H1 (cell line): ENCODE data around the gene KRTAP5-4. TPM values are rescaled to one million over a fixed set of nuclear protein-coding genes. Genes with fewer than 3 reads are reported as not detected.

Experiments
- CHD2 ChIP-seq: IDR thresholded peaks from 2 replicates; pipeline ENCODE4 v1.6.1; 2012; ENCODE audit warnings: low read length, improper control_type of control experiment
- FOSL1 ChIP-seq: IDR thresholded peaks from 2 replicates; pipeline ENCODE4 v1.6.1; 2011; ENCODE audit warnings: mild to moderate bottlenecking, low read depth, low read length, moderate library complexity; ENCODE audit not compliant: insufficient read depth
- GTF2F1 ChIP-seq: IDR thresholded peaks from 2 replicates; pipeline ENCODE4 v1.6.1; 2012; ENCODE audit warnings: low read depth, low read length, improper control_type of control experiment, borderline replicate concordance
- HDAC2 ChIP-seq, 2 experiments: fragments of 300-600 bp in 1 of 2; sonication (generic) in 1 of 2; IDR thresholded peaks; 2 replicates each; pipeline ENCODE4 v1.6.1; 2011 to 2012; ENCODE audit warnings: low read depth in 2 of 2, low read length in 2 of 2, mild to moderate bottlenecking in 2 of 2, moderate library complexity in 2 of 2, borderline replicate concordance in 1 of 2, inconsistent platforms in 1 of 2
- KDM1A ChIP-seq: fragments of 200-600, 300-600 bp; sonication (generic); IDR thresholded peaks from 2 replicates; pipeline ENCODE4 v1.7.1; 2016; ENCODE audit warnings: mild to moderate bottlenecking, low read length, borderline replicate concordance
- SAP30 ChIP-seq: fragments of 300-600 bp; sonication (generic); IDR thresholded peaks from 2 replicates; pipeline ENCODE4 v1.7.1; 2012; ENCODE audit warnings: low read length, moderate library complexity, mild to moderate bottlenecking, inconsistent platforms; ENCODE audit not compliant: insufficient read depth, insufficient replicate concordance
- TAF7 ChIP-seq: optimal IDR thresholded peaks from 2 replicates; pipeline ENCODE3; 2011; ENCODE audit warnings: low read depth, mild to moderate bottlenecking, inconsistent platforms, low read length, moderate library complexity, borderline replicate concordance
- polyA plus RNA-seq, 7 experiments: library from polyadenylated mRNA; depleted of rRNA in 3 of 7; stranded (reverse) in 5 of 7; unstranded in 2 of 7; fragments of >200 nt in 5 of 7; fragments of 200-250 nt in 2 of 7; gene quantifications; 1 replicate in 5 of 7; 2 replicates in 1 of 7; 4 replicates in 1 of 7; pipeline versions ENCODE4 v1.2.1 to v1.2.3, GENCODE V29; 2011 to 2013; ENCODE audit warnings: missing spikeins in 2 of 7, mixed read lengths in 2 of 7
- total RNA-seq: library from RNA; stranded (reverse); fragmentation: NEBNext Ultra II Directional; extraction: Animal tissue kit (Norgen Biotek cat#: 25700); gene quantifications from 2 replicates; pipeline ENCODE4 v1.2.1, GENCODE V29; 2021

KRTAP5-4 gene
- total and polyA plus RNA-seq, 2 of the 8 experiments (the other 6 are each of a cell fraction or from before 2014, with no cell fraction given), result not detected

DNA sequence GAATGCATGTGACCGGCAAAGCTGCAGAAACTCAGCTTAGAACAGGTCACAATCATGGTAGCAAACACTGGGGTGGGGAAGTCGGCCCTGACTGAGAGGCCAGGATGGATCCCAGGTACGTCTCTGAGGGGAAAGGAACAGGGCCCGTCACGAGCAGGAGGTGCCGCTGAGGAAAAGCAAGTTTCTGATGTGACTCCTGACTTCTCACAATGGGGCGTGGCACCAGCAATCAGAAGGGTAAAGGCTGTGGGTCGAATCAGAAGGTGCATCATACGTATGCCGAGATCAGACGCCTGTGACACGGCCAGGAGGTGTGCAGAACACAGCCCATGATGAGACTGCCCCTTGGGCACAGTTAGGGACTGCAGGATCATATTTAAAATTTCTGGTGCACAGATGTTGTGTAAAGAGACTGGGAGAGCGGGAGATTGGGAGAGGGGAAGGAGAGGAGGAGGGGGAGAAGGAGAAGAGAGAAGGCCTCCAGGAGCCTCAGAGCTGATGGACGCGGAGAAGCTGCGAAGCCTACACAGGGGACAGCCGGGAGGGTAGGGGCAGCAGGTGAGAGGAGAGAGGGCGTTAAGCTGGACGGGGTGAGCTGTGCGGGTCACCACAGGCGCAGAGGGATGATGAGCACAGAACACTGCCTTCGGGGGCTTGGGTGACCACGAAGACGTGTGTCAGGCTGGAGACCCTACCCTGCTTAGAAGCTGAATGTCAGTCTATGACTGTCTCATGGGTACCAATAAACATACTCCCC is 38.4 kb upstream of the KRTAP5-4 start (continued):
- TF ChIP-seq HDAC2 (IDR thresholded peaks at IDR 0.05; ENCODE audit: borderline replicate concordance in 1 of 2, low read depth in 2 of 2, low read length in 2 of 2) (no peak), SAP30 (no peak), GTF2F1 (no peak), TAF7 (no peak), KDM1A (no peak), CHD2 (no peak), FOSL1 (no peak)
